ENCODE measurements around the gene FREM1. TPM values are rescaled to one million over a fixed set of nuclear protein-coding genes. Genes with fewer than 3 reads are reported as not detected.

FREM1 gene
- total and polyA plus RNA-seq, 2 donors (not counting 1 experiment from before 2014, with no cell fraction given), result not detected

DNA sequence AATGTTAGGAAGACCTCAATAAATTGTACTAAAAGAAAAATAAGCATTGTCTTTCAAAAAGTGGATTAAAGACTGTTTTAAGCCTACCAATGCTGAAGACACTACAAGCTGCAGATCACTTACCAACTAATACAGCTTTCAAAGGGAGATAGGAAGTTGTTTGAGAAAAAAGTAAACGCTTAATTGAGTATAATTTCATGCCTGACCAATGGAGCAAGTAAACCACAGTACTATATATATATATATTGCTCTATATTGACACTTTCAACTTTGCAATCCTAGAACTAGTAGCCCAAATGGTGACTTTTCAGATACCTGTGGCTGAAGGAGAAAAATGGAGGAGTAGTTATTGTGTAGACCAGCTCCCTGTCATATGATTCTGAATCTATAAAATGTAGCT lies 85.7 kb downstream of the FREM1 start:
- no peak overlapping the region for H3K27ac Mint-ChIP-seq
- ATAC-seq (ENCODE audit: low read depth) (no peak), DNase-seq (no peak)
- Histone ChIP-seq H3K27me3 (replicated peaks in 1 of 4; ENCODE audit: control extremely low read depth in 1 of 4, control insufficient read depth in 3 of 4, insufficient read depth in 4 of 4, low read length in 3 of 4) (peaks cover 0 to 9% (median 1%) of the 10 kb centered on the region in 4 experiments), H4K20me1 (ENCODE audit: control insufficient read depth, insufficient read depth, low read length, poor library complexity, severe bottlenecking) (no peaks in the 10 kb centered on the region), H3K36me3 (replicated peaks in 1 of 2; ENCODE audit: control extremely low read depth in 1 of 2, control insufficient read depth in 1 of 2, extremely low read depth in 1 of 2, insufficient read depth in 2 of 2, low read length in 1 of 2) (no peaks in the 10 kb centered on the region), H3K4me1 (ENCODE audit: control insufficient read depth in 2 of 2, insufficient read depth in 2 of 2, low read length in 2 of 2) (peaks cover 5 to 7% of the 10 kb centered on the region in 2 donors), H3K27ac (ENCODE audit: low read length in 2 of 2) (no peak overlapping the region), H2AFZ (ENCODE audit: insufficient read depth, low read depth, low read length, poor library complexity, severe bottlenecking) (no peak overlapping the region), H3K4me3 (ENCODE audit: control extremely low read depth in 1 of 5, extremely low read depth in 1 of 5, insufficient read depth in 1 of 5, low read depth in 2 of 5, low read length in 4 of 5) (no peak overlapping the region), H3K9ac (ENCODE audit: low read length) (no peak overlapping the region), H3K79me2 (ENCODE audit: control insufficient read depth, insufficient read depth, low read length) (no peaks in the 10 kb centered on the region), H3K9me3 (ENCODE audit: control extremely low read depth in 1 of 3, control insufficient read depth in 2 of 3, insufficient read depth in 1 of 3, low read length in 2 of 3) (peaks cover 0 to 5% (median 0%) of the 10 kb centered on the region in 3 donors), H3K4me2 (replicated peaks; ENCODE audit: low read depth, low read length, poor library complexity, severe bottlenecking) (no peak overlapping the region)
- WGBS (ENCODE audit: insufficient coverage), result no CpG with 5 or more reads among the region's 1 CpG
- TF ChIP-seq CTCF (IDR thresholded peaks at IDR 0.05) (no peak), EZH2 (IDR thresholded peaks at IDR 0.05; ENCODE audit: borderline replicate concordance, insufficient read depth, low read depth, low read length, poor library complexity, severe bottlenecking) (no peak)
- peaks cover 10% of the 10 kb centered on the region for H3K4me1 Mint-ChIP-seq
- peaks cover 8% of the 10 kb centered on the region for H3K27me3 Mint-ChIP-seq
- intact Hi-C loops (cut with micrococcal nuclease), result no loop called here
- no peaks in the 10 kb centered on the region for H3K9me3 Mint-ChIP-seq (ENCODE audit: insufficient read depth)
- no peak overlapping the region for H3K4me3 Mint-ChIP-seq
- CTCF ChIA-PET, result no interaction called here
- POLR2A ChIA-PET, result no interaction called here

DNA sequence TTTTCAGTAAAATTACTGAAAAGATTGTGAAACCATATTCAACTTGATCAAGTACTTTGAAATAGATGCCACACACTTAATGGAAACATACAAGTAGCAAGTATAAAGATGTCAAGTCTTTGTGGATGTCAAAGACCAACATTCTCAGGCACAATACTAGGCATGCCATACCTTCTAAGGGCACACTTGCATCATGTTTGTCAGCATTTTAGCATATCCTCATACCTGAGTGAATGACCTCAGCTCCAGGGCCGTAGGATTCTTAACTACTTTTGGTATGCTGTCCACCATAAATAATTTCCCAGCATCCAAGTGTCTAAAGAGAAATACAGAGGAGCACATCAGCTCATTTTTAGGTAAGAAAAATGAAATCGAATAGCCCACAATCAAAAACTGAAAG lies 86.4 kb downstream of the FREM1 start:
- H3K9me3 Mint-ChIP-seq (ENCODE audit: insufficient read depth), result no peaks in the 10 kb centered on the region
- Histone ChIP-seq H3K4me2 (replicated peaks; ENCODE audit: low read depth, low read length, poor library complexity, severe bottlenecking) (no peak overlapping the region), H3K4me1 (ENCODE audit: control insufficient read depth in 2 of 2, insufficient read depth in 2 of 2, low read length in 2 of 2) (peaks cover 5 to 7% of the 10 kb centered on the region in 2 donors), H3K27me3 (replicated peaks in 1 of 4; ENCODE audit: control extremely low read depth in 1 of 4, control insufficient read depth in 3 of 4, insufficient read depth in 4 of 4, low read length in 3 of 4) (peaks cover 0 to 9% (median 1%) of the 10 kb centered on the region in 4 experiments), H3K36me3 (replicated peaks in 1 of 2; ENCODE audit: control extremely low read depth in 1 of 2, control insufficient read depth in 1 of 2, extremely low read depth in 1 of 2, insufficient read depth in 2 of 2, low read length in 1 of 2) (no peaks in the 10 kb centered on the region), H3K9me3 (ENCODE audit: control extremely low read depth in 1 of 3, control insufficient read depth in 2 of 3, insufficient read depth in 1 of 3, low read length in 2 of 3) (peaks cover 0 to 5% (median 0%) of the 10 kb centered on the region in 3 donors), H3K9ac (ENCODE audit: low read length) (no peak overlapping the region), H3K4me3 (ENCODE audit: control extremely low read depth in 1 of 5, extremely low read depth in 1 of 5, insufficient read depth in 1 of 5, low read depth in 2 of 5, low read length in 4 of 5) (no peak overlapping the region), H4K20me1 (ENCODE audit: control insufficient read depth, insufficient read depth, low read length, poor library complexity, severe bottlenecking) (no peaks in the 10 kb centered on the region), H3K79me2 (ENCODE audit: control insufficient read depth, insufficient read depth, low read length) (no peaks in the 10 kb centered on the region), H2AFZ (ENCODE audit: insufficient read depth, low read depth, low read length, poor library complexity, severe bottlenecking) (no peak overlapping the region), H3K27ac (ENCODE audit: low read length in 2 of 2) (no peak overlapping the region)
- no peak for ATAC-seq (ENCODE audit: low read depth)
- no peak for DNase-seq
- WGBS (ENCODE audit: insufficient coverage), result no CpG with 5 or more reads among the region's 2 CpGs
- ChIA-PET CTCF (no interaction called here), POLR2A (no interaction called here)
- H3K27ac Mint-ChIP-seq, result no peak overlapping the region
- H3K4me1 Mint-ChIP-seq, result peaks cover 10% of the 10 kb centered on the region
- intact Hi-C loops (cut with micrococcal nuclease), result no loop called here
- TF ChIP-seq EZH2 (IDR thresholded peaks at IDR 0.05; ENCODE audit: borderline replicate concordance, insufficient read depth, low read depth, low read length, poor library complexity, severe bottlenecking) (no peak), CTCF (IDR thresholded peaks at IDR 0.05) (no peak)
- peaks cover 13% of the 10 kb centered on the region for H3K27me3 Mint-ChIP-seq
- no peak overlapping the region for H3K4me3 Mint-ChIP-seq
